Transverse colon (tissue), 4 donors: ENCODE results near the gene TUT1. TPM values are rescaled to one million over a fixed set of nuclear protein-coding genes. Genes with fewer than 3 reads are reported as not detected.

Experiments used
- DNase-seq: peaks from one replicate; pipeline ENCODE4 v3.0.0-alpha.2; 2019
- H3K27ac ChIP-seq, 4 donors: fragments of 200-600 bp; sonication (generic); 2 replicates each; pipeline ENCODE4 v1.5.1; 2016 to 2018; ENCODE audit warnings: inconsistent platforms in 4 of 4
- H3K27me3 ChIP-seq: fragments of 200-600 bp; sonication (generic); 2 replicates; pipeline ENCODE4 v1.5.1; 2017; ENCODE audit warnings: inconsistent platforms
- H3K36me3 ChIP-seq, 4 donors: fragments of 200-600 bp; sonication (generic); 2 replicates each; pipeline ENCODE4 v1.5.1; 2017 to 2019; ENCODE audit warnings: inconsistent platforms in 4 of 4
- H3K4me1 ChIP-seq, 4 donors: fragments of 200-600 bp; sonication (generic); 2 replicates each; pipeline ENCODE4 v1.5.1; 2017 to 2020; ENCODE audit warnings: inconsistent platforms in 4 of 4
- H3K4me3 ChIP-seq, 4 donors: fragments of 200-600 bp; sonication (generic); 1 replicate in 1 of 4; 2 replicates in 3 of 4; pipeline versions ENCODE4 v1.5.1 to v1.6.1; 2017 to 2019; ENCODE audit warnings: inconsistent platforms in 4 of 4
- H3K9me3 ChIP-seq, 2 donors: fragments of 200-600 bp; sonication (generic); 2 replicates each; pipeline ENCODE4 v1.5.1; 2017 to 2019; ENCODE audit warnings: inconsistent platforms in 2 of 2
- EP300 ChIP-seq: sonication (generic); formaldehyde crosslinking; IDR thresholded peaks from one replicate; pipeline ENCODE4 v1.6.1; 2017; ENCODE audit warnings: antibody characterized with exemption, low read depth
- POLR2A ChIP-seq: fragments of 450-650 bp; IDR thresholded peaks from one replicate; pipeline ENCODE4 v1.6.1; 2016; ENCODE audit warnings: antibody characterized with exemption, mild to moderate bottlenecking, moderate library complexity
- POLR2AphosphoS5 ChIP-seq, 3 donors: sonication (generic); formaldehyde crosslinking; IDR thresholded peaks; one replicate each; pipeline ENCODE4 v1.6.1; 2016; ENCODE audit warnings: antibody characterized with exemption in 3 of 3
- WGBS, 2 donors: methylation state at CpG; one replicate each; pipeline ENCODE4 v1.1.5; 2018; ENCODE audit warnings: low coverage in 1 of 2; 5-methylcytosine and 5-hydroxymethylcytosine counted together
- in situ Hi-C, 4 donors: fragments of 200-750 bp; cut with MboI; loops; one replicate each; pipeline versions ENCODE4 v1.15.0 to v1.15.1; 2017; ENCODE audit warnings: low sequenced_read_pairs in 3 of 4, low pct_ligation_motif_present in 1 of 4, low pct_unique_long_range_greater_than_20kb in 1 of 4
- intact Hi-C: fragments of 100-400 bp; cut with DNase I; formaldehyde crosslinking; loops from one replicate; pipeline ENCODE4 v1.15.1; 2023; ENCODE audit warnings: low total_unique reads
- total RNA-seq, 4 donors: library from RNA; depleted of rRNA; stranded (reverse); fragments of >200 nt; gene quantifications; one replicate each; pipeline ENCODE4 v1.1.0, GENCODE V29; 2016
- TF ChIP-seq, protein P1 (sequence below), 5 experiments: fragments of 200-600 bp in 3 of 5; fragments of 450-650 bp in 2 of 5; sonication (generic) in 3 of 5; IDR thresholded peaks; 1 replicate in 2 of 5; 2 replicates in 3 of 5; pipeline ENCODE4 v1.5.1; 2016 to 2017; ENCODE audit warnings: antibody characterized with exemption in 5 of 5, inconsistent platforms in 3 of 5, mild to moderate bottlenecking in 2 of 5, moderate library complexity in 1 of 5

The TUT1 gene, protein sequence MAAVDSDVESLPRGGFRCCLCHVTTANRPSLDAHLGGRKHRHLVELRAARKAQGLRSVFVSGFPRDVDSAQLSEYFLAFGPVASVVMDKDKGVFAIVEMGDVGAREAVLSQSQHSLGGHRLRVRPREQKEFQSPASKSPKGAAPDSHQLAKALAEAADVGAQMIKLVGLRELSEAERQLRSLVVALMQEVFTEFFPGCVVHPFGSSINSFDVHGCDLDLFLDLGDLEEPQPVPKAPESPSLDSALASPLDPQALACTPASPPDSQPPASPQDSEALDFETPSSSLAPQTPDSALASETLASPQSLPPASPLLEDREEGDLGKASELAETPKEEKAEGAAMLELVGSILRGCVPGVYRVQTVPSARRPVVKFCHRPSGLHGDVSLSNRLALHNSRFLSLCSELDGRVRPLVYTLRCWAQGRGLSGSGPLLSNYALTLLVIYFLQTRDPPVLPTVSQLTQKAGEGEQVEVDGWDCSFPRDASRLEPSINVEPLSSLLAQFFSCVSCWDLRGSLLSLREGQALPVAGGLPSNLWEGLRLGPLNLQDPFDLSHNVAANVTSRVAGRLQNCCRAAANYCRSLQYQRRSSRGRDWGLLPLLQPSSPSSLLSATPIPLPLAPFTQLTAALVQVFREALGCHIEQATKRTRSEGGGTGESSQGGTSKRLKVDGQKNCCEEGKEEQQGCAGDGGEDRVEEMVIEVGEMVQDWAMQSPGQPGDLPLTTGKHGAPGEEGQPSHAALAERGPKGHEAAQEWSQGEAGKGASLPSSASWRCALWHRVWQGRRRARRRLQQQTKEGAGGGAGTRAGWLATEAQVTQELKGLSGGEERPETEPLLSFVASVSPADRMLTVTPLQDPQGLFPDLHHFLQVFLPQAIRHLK
- 10 to 100 TPM in 2 of 4 donors, 1 to 10 TPM in 2; 6.0 to 12.4 (median 9.8) TPM for total RNA-seq

DNA sequence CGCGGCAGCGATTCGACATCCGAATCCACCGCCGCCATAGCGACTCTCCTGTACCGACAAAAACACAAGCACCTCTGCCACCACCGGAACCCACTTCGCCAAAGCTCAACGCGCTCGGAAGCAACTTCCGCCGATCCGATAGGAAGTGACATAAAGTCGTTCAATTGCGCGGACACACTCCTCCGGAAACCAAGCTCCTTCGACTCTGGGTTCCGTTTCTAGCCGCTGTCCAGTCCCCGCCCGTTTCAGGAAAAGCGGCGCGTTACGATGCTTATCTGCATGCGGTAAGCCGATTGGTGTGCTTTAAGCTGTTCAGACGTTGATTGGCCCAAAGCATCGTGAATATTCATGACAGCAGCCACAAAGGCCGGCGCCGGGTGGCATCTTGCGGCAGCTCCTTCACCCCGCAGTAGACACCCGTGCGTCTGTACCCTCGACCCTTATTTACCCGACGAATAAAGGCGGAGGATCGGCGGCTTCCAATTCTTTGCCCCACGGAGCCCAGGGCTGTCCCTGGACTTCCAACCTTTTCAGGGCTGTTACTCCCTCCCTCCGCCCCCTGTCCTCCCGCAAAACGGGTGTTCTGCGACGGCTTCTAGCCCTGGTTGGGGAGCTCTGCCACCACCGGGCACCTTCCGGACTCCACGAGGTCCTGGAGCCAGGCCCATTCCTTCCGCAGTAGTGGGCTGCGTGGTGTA, at the start of gene TUT1:
TSS of gene TUT1 (minus strand) at position 76 of the 698 bp plus-strand sequence. CDS start at position 38, 38 bp downstream.
- no peaks in the 10 kb centered on the region for H3K9me3 ChIP-seq
- in situ Hi-C loops, result loop anchor here in 1 of 4 donors (10.0 to 25.0 kb wide), 2 partner anchors 103 to 271 kb away; no protein-coding TSS in a partner anchor
- H3K4me3 ChIP-seq, result peak within 1 kb of the TSS; percentile 44 to 76 (median 66)
- H3K27me3 ChIP-seq, result no peaks in the 10 kb centered on the region
- TF ChIP-seq POLR2AphosphoS5 (IDR thresholded peaks at IDR 0.05) (peak; percentile 89 to 98 (median 98)), POLR2A (peak; percentile 92)
- TF ChIP-seq, protein P1, sequence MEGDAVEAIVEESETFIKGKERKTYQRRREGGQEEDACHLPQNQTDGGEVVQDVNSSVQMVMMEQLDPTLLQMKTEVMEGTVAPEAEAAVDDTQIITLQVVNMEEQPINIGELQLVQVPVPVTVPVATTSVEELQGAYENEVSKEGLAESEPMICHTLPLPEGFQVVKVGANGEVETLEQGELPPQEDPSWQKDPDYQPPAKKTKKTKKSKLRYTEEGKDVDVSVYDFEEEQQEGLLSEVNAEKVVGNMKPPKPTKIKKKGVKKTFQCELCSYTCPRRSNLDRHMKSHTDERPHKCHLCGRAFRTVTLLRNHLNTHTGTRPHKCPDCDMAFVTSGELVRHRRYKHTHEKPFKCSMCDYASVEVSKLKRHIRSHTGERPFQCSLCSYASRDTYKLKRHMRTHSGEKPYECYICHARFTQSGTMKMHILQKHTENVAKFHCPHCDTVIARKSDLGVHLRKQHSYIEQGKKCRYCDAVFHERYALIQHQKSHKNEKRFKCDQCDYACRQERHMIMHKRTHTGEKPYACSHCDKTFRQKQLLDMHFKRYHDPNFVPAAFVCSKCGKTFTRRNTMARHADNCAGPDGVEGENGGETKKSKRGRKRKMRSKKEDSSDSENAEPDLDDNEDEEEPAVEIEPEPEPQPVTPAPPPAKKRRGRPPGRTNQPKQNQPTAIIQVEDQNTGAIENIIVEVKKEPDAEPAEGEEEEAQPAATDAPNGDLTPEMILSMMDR (IDR thresholded peaks at IDR 0.05), result no peak
- intact Hi-C loops, result no loop called here
- peaks cover 16 to 37% (median 25%) of the 10 kb centered on the region in 4 donors for H3K4me1 ChIP-seq
- peaks cover 0 to 45% (median 20%) of the 10 kb centered on the region in 4 donors for H3K36me3 ChIP-seq
- 0% methylated on average over 54 of the region's 58 CpGs; no CpG with 5 or more reads in 1 of the 2 donors for WGBS, 2 donors
- DNase-seq, result peak; percentile 97
- H3K27ac ChIP-seq, result peak within 1 kb of the TSS; percentile 93 to 98 (median 96)

DNA sequence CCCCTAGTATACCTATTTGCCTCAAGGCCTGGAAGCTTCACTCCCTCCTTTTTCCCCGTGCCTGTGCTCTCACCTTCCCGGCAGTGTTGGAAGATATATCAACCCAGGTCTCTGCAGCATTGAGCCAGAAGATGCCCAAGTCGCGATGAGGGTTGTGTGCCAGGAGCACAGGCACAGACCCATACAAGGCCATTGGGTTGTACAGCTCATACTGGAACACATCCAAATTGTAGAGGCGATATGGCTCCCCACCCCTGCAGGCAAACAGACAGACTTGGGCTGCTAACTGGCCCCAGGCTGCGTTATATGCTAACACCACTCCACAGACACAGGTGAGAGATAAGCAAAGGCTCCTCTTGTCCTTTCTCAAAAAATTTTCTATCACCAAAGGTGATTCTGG, 41.2 kb upstream of the TUT1 start:
- Histone ChIP-seq H3K36me3 (peaks cover 0 to 94% (median 45%) of the 10 kb centered on the region in 4 donors), H3K9me3 (no peaks in the 10 kb centered on the region), H3K4me3 (no peak overlapping the region), H3K27me3 (no peaks in the 10 kb centered on the region), H3K4me1 (no peaks in the 10 kb centered on the region), H3K27ac (no peak overlapping the region)
- 67 to 86% methylated on average over 2 to 6 of the region's 6 CpGs for WGBS, 2 donors
- in situ Hi-C loops, result no loop called here
- intact Hi-C loops, result loop anchor here (2.0 kb wide), 1 partner anchor 26 kb away; no protein-coding TSS in a partner anchor
- TF ChIP-seq POLR2A (no peak), POLR2AphosphoS5 (IDR thresholded peaks at IDR 0.05) (no peak), EP300 (no peak)
- TF ChIP-seq, protein P1 (IDR thresholded peaks at IDR 0.05), result no peak
- no peak for DNase-seq

DNA sequence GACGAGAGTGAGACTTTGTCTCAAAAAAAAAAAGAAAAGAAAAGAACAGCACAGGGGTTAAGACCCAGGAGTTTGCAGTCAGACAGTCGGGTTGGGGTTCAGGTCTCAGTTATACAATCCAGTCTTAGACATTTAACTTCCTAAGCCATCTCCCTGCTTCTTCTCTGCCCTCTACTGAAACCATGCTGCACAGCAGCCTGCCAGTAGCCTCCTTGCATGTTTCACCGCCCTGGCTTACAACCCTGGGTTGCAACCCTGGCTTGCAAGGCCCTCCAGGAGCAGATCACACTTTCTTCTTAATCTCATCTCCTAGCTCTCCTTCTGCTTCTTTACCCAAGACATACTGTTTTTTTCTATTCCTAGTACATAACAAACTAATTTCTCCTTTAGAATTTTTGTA, 36.4 kb upstream of the TUT1 start:
- H3K27ac ChIP-seq, result no peak overlapping the region
- DNase-seq, result no peak
- no peak for TF ChIP-seq POLR2AphosphoS5 (IDR thresholded peaks at IDR 0.05)
- TF ChIP-seq, protein P1 (IDR thresholded peaks at IDR 0.05), result no peak
- intact Hi-C loops (no loop called here), in situ Hi-C loops (no loop called here)
- WGBS, 2 donors, result 81 to 87% methylated on average over 3 of the region's 3 CpGs
- no peaks in the 10 kb centered on the region for H3K4me1 ChIP-seq
- peaks cover 0 to 69% (median 32%) of the 10 kb centered on the region in 4 donors for H3K36me3 ChIP-seq
- no peaks in the 10 kb centered on the region for H3K27me3 ChIP-seq
- H3K9me3 ChIP-seq, result no peaks in the 10 kb centered on the region
- H3K4me3 ChIP-seq, result no peak overlapping the region
